B cell (primary cell): ENCODE measurements around the gene KRT4.

Source experiments
- CTCF ChIP-seq: fragments of 200-600 bp; IDR thresholded peaks from one replicate; pipeline ENCODE4 v1.8.0; 2022; ENCODE audit warnings: antibody characterized with exemption, mild to moderate bottlenecking
- EZH2 ChIP-seq: IDR thresholded peaks from 2 replicates; pipeline ENCODE4 v1.6.1; 2012; ENCODE audit warnings: borderline replicate concordance, low read depth, mild to moderate bottlenecking, moderate library complexity, low read length; ENCODE audit not compliant: insufficient read depth, poor library complexity, severe bottlenecking

GRCh38 chr12:52792185-52793029 lies 21.5 kb downstream of the KRT4 start:
- TF ChIP-seq CTCF (no peak), EZH2 (no peak)
